ENCODE data around the gene TTC33.

The TTC33 gene

DNA sequence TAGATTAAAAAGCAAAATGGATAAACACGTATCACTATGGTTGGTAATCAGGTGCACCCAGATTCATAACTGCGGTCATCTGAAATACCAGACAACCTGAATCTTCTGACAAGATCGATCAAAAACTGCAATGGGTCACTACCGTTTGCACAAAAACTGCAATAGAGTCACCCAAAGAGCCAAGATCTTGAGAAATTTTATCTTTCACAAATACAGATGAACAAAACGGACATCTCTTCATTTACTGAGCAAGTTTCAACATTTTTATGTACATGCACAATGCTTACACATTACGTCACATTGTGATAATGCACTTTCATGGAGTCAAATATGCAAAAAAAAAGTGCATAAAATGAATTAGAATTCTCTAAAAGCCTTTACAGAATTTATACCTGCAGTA lies 23.8 kb upstream of the TTC33 start:
- H3K4me3 ChIP-seq (ENCODE audit: low read depth, low read length), result no peak overlapping the region
- DNase-seq (ENCODE audit: low read depth), result no peak
- TF ChIP-seq CTCF (IDR thresholded peaks at IDR 0.05; ENCODE audit: low read depth, low read length, missing control alignments), result no peak
- in situ Hi-C loops (cut with HindIII; ENCODE audit: low sequenced_read_pairs), result no loop called here

DNA sequence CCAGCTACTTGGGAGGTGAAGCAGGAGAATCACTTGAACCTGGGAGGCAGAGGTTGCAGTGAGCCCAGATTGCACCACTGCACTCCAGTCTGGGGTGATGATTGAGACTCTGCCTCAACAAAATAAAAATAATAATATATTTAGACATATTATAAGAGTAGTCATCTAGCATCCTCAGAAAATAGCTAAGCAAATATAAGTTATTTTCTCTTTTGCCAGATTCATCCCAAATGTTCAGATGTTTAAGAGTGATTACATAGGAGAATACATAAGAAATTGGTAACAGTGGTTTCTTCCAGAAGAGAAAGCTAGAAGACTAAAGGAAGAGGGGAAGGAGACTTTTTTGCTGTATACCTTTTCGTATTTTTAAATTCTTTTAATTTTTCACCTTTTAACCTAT lies 22.4 kb upstream of the TTC33 start:
- in situ Hi-C loops (cut with HindIII; ENCODE audit: low sequenced_read_pairs), result no loop called here
- TF ChIP-seq CTCF (IDR thresholded peaks at IDR 0.05; ENCODE audit: low read depth, low read length, missing control alignments), result no peak
- no peak for DNase-seq (ENCODE audit: low read depth)
- H3K4me3 ChIP-seq (ENCODE audit: low read depth, low read length), result no peak overlapping the region

GRCh38 chr5:40776658-40776977 lies 20.9 kb upstream of the TTC33 start:
- no peak overlapping the region for H3K4me3 ChIP-seq (ENCODE audit: low read depth, low read length)
- DNase-seq (ENCODE audit: low read depth), result no peak
- TF ChIP-seq CTCF (IDR thresholded peaks at IDR 0.05; ENCODE audit: low read depth, low read length, missing control alignments), result no peak
- in situ Hi-C loops (cut with HindIII; ENCODE audit: low sequenced_read_pairs), result no loop called here

- in situ Hi-C loops (cut with HindIII; ENCODE audit: low sequenced_read_pairs), result no loop called here
- H3K4me3 ChIP-seq (ENCODE audit: low read depth, low read length), result no peak overlapping the region
- TF ChIP-seq CTCF (IDR thresholded peaks at IDR 0.05; ENCODE audit: low read depth, low read length, missing control alignments), result no peak
- no peak for DNase-seq (ENCODE audit: low read depth)
Measured at GRCh38 chr5:40775846-40776657, 20.3 kb upstream of the TTC33 start.

DNA sequence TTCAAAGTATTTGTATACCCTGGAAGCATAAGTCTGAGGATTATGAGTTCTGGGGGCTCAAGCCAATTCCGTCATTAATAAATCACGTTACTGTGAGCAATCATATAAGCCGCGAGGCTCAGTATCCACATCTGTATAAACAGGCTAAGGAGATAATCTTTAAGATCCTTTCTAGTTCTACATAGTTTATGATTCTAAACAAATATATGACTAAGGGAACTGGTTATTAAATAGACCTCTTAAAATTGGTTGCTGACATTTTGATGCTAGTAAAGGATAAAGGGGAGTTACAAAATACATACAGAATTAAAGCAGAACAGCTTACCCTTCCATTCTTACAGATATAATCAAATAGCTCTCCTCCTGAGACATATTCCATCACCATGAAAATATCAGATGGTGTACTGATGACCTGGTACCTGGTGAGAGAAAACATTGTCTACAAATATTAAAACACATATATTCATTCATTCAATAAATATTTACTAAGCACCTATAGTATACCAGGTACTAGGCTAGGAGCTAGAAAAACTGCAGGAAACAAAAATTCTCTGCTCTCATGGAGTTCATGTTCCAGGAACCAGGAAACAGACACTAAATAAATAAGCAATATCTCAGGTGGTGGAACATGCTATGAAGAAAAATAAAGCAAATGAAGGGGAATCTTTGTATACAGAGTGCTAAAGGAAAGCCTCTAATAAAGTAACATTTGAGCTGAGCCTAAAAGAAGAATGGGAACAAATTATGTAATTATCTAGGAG lies 19.5 kb upstream of the TTC33 start:
- in situ Hi-C loops (cut with HindIII; ENCODE audit: low sequenced_read_pairs), result no loop called here

GRCh38 chr5:40774623-40775022 lies 18.9 kb upstream of the TTC33 start:
- DNase-seq (ENCODE audit: low read depth), result no peak
- in situ Hi-C loops (cut with HindIII; ENCODE audit: low sequenced_read_pairs), result no loop called here
- TF ChIP-seq CTCF (IDR thresholded peaks at IDR 0.05; ENCODE audit: low read depth, low read length, missing control alignments), result no peak
- H3K4me3 ChIP-seq (ENCODE audit: low read depth, low read length), result no peak overlapping the region

More for the DNA sequence above, 19.5 kb upstream of the TTC33 start:
- TF ChIP-seq CTCF (IDR thresholded peaks at IDR 0.05; ENCODE audit: low read depth, low read length, missing control alignments), result no peak
- no peak overlapping the region for H3K4me3 ChIP-seq (ENCODE audit: low read depth, low read length)
- no peak for DNase-seq (ENCODE audit: low read depth)
